H1 (cell line): ENCODE measurements around the gene DGKD. TPM values are rescaled to one million over a fixed set of nuclear protein-coding genes. Genes with fewer than 3 reads are reported as not detected.

Experiments
- CTCF ChIA-PET: fragments of 300-600 bp; sonication (Branson Sonifier 250); formaldehyde crosslinking; loops from one replicate; lab custom pipeline; 2021; ENCODE audit not compliant: partially characterized antibody; lab: Charles Lee
- POLR2A ChIA-PET: fragments of 300-600 bp; sonication (Branson Sonifier 250); formaldehyde crosslinking; loops from one replicate; lab custom pipeline; 2021; ENCODE audit warnings: inconsistent platforms; ENCODE audit not compliant: partially characterized antibody; lab: Charles Lee
- DNase-seq, 2 experiments: peaks; one replicate each; pipeline versions ENCODE4 v3.0.0 to v3.0.0-alpha.2; 2010 to 2022; ENCODE audit warnings: low spot score in 2 of 2, low read depth in 1 of 2, mixed read lengths in 1 of 2
- FAIRE-seq: peaks from 2 replicates; lab custom pipeline; 2011; peaks lifted over from hg19 to GRCh38; lab: Jason Lieb, UNC
- H2AFZ ChIP-seq: 2 replicates; pipeline ENCODE4 v1.8.1; 2012; ENCODE audit warnings: low read length, inconsistent platforms
- H2AK5ac ChIP-seq: 2 replicates; pipeline ENCODE4 v1.6.1; 2013; ENCODE audit warnings: low read depth, low read length
- H2BK120ac ChIP-seq: replicated peaks from 2 replicates; pipeline ENCODE3; 2013; ENCODE audit warnings: low read depth, low read length, inconsistent platforms
- H2BK12ac ChIP-seq: 2 replicates; pipeline ENCODE4 v1.6.1; 2013; ENCODE audit warnings: low read depth, low read length
- H2BK15ac ChIP-seq: 2 replicates; pipeline ENCODE4 v1.6.1; 2013; ENCODE audit warnings: low read length
- H2BK20ac ChIP-seq: 2 replicates; pipeline ENCODE4 v1.6.1; 2013; ENCODE audit warnings: low read length
- H2BK5ac ChIP-seq: 2 replicates; pipeline ENCODE4 v1.6.1; 2013; ENCODE audit warnings: low read depth, low read length
- H3K14ac ChIP-seq: 2 replicates; pipeline ENCODE4 v1.6.1; 2013; ENCODE audit warnings: inconsistent platforms; ENCODE audit not compliant: insufficient read length
- H3K18ac ChIP-seq: 2 replicates; pipeline ENCODE4 v1.6.1; 2013; ENCODE audit warnings: low read length; ENCODE audit errors: extremely low read depth
- H3K23ac ChIP-seq: 2 replicates; pipeline ENCODE4 v1.6.1; 2013; ENCODE audit warnings: inconsistent platforms; ENCODE audit not compliant: insufficient read length
- H3K23me2 ChIP-seq: 2 replicates; pipeline ENCODE4 v1.6.1; 2013; ENCODE audit warnings: low read depth, low read length
- H3K27ac ChIP-seq: 2 replicates; pipeline ENCODE4 v1.6.1; 2011; ENCODE audit warnings: low read depth, low read length, inconsistent platforms
- H3K27me3 ChIP-seq, 4 experiments: replicated peaks in 1 of 4; 1 replicate in 1 of 4; 2 replicates in 3 of 4; pipeline versions ENCODE4 v1.6.1 to v1.8.1; 2011 to 2013; ENCODE audit warnings: low read length in 3 of 4, mild to moderate bottlenecking in 3 of 4, inconsistent platforms in 2 of 4, mixed read lengths in 2 of 4, moderate library complexity in 1 of 4; ENCODE audit not compliant: control insufficient read depth in 3 of 4, insufficient read depth in 3 of 4; ENCODE audit errors: extremely low read depth in 1 of 4
- H3K36me3 ChIP-seq, 4 experiments: 2 replicates each; pipeline versions ENCODE4 v1.6.1 to v1.8.1; 2011 to 2013; ENCODE audit warnings: mild to moderate bottlenecking in 4 of 4, low read length in 3 of 4, moderate library complexity in 2 of 4, control low read depth in 1 of 4, inconsistent platforms in 1 of 4; ENCODE audit not compliant: insufficient read depth in 4 of 4, control insufficient read depth in 2 of 4
- H3K4ac ChIP-seq: replicated peaks from 2 replicates; pipeline ENCODE3; 2013; ENCODE audit warnings: low read length, low read depth, mixed read lengths, inconsistent platforms; ENCODE audit not compliant: insufficient read length
- H3K4me1 ChIP-seq, 4 experiments: replicated peaks in 1 of 4; 1 replicate in 1 of 4; 2 replicates in 3 of 4; pipeline versions ENCODE4 v1.6.1 to v1.8.1; 2011 to 2013; ENCODE audit warnings: low read length in 3 of 4, inconsistent platforms in 2 of 4, mixed read lengths in 1 of 4; ENCODE audit not compliant: insufficient read depth in 4 of 4, control insufficient read depth in 3 of 4
- H3K4me2 ChIP-seq, 2 experiments: 2 replicates each; pipeline versions ENCODE4 v1.6.1 to v1.8.1; 2011 to 2013; ENCODE audit warnings: low read depth in 2 of 2, low read length in 2 of 2, control low read depth in 1 of 2, inconsistent platforms in 1 of 2, mild to moderate bottlenecking in 1 of 2; ENCODE audit not compliant: insufficient read depth in 1 of 2
- H3K4me3 ChIP-seq, 4 experiments: fragments of 200-600, 300-600 bp in 1 of 4; sonication (generic), shearing (Covaris generic), sonication (Bioruptor Twin) in 1 of 4; 2 replicates each; pipeline versions ENCODE4 v1.5.1 to v1.8.1; 2011 to 2016; ENCODE audit warnings: low read length in 4 of 4, low read depth in 3 of 4, control low read depth in 2 of 4, inconsistent platforms in 2 of 4, mild to moderate bottlenecking in 2 of 4, mixed read lengths in 1 of 4, moderate library complexity in 1 of 4; ENCODE audit not compliant: insufficient read depth in 2 of 4; ENCODE audit errors: extremely low read depth in 1 of 4
- H3K56ac ChIP-seq: replicated peaks from 2 replicates; pipeline ENCODE3; 2013; ENCODE audit warnings: low read depth, mild to moderate bottlenecking, mixed read lengths, low read length, inconsistent platforms; ENCODE audit not compliant: insufficient read length
- H3K79me1 ChIP-seq: 2 replicates; pipeline ENCODE4 v1.6.1; 2013; ENCODE audit warnings: low read depth, low read length, control low read depth
- H3K79me2 ChIP-seq, 2 experiments: 2 replicates each; pipeline versions ENCODE4 v1.6.1 to v1.8.1; 2012 to 2013; ENCODE audit warnings: low read length in 2 of 2, mild to moderate bottlenecking in 2 of 2, inconsistent platforms in 1 of 2; ENCODE audit not compliant: insufficient read depth in 2 of 2, control insufficient read depth in 1 of 2
- H3K9ac ChIP-seq, 4 experiments: replicated peaks in 1 of 4; 1 replicate in 1 of 4; 2 replicates in 3 of 4; pipeline versions ENCODE4 v1.6.1 to v1.8.1; 2011 to 2013; ENCODE audit warnings: low read depth in 3 of 4, low read length in 3 of 4, control low read depth in 2 of 4, mild to moderate bottlenecking in 2 of 4, moderate library complexity in 2 of 4, inconsistent platforms in 1 of 4; ENCODE audit errors: extremely low read depth in 1 of 4
- H3K9me3 ChIP-seq, 2 experiments: 2 replicates each; pipeline versions ENCODE4 v1.6.1 to v1.8.1; 2012 to 2013; ENCODE audit warnings: mild to moderate bottlenecking in 2 of 2, moderate library complexity in 2 of 2, control low read depth in 1 of 2, inconsistent platforms in 1 of 2, low read depth in 1 of 2, low read length in 1 of 2, mixed read lengths in 1 of 2; ENCODE audit not compliant: insufficient read depth in 2 of 2
- H4K20me1 ChIP-seq, 2 experiments: replicated peaks in 1 of 2; 2 replicates each; pipeline versions ENCODE3 to v1.8.1; 2011 to 2013; ENCODE audit warnings: inconsistent platforms in 2 of 2, low read length in 2 of 2, mild to moderate bottlenecking in 1 of 2; ENCODE audit not compliant: insufficient read depth in 2 of 2, control insufficient read depth in 1 of 2
- H4K5ac ChIP-seq: 2 replicates; pipeline ENCODE4 v1.6.1; 2013; ENCODE audit warnings: low read length, low read depth, mixed read lengths, inconsistent platforms; ENCODE audit not compliant: insufficient read length
- H4K8ac ChIP-seq: 2 replicates; pipeline ENCODE4 v1.8.0; 2013; ENCODE audit warnings: mild to moderate bottlenecking, moderate library complexity, low read length, inconsistent platforms; ENCODE audit not compliant: insufficient read depth; ENCODE audit errors: extremely low read depth
- H4K91ac ChIP-seq: replicated peaks from 2 replicates; pipeline ENCODE3; 2013; ENCODE audit warnings: low read length, mixed read lengths, inconsistent platforms; ENCODE audit not compliant: insufficient read length
- ASH2L ChIP-seq: fragments of 200-600, 300-600 bp; sonication (generic); IDR thresholded peaks from one replicate; pipeline ENCODE4 v1.7.1; 2017; ENCODE audit warnings: low read length
- CTBP2 ChIP-seq: IDR thresholded peaks from 2 replicates; pipeline ENCODE4 v1.7.0; 2011; ENCODE audit warnings: borderline replicate concordance, mild to moderate bottlenecking, moderate library complexity, mixed read lengths, low read length; ENCODE audit not compliant: insufficient read depth, insufficient read length
- EP300 ChIP-seq, 2 experiments: IDR thresholded peaks; 1 replicate in 1 of 2; 2 replicates in 1 of 2; pipeline ENCODE4 v1.6.1; 2011 to 2012; ENCODE audit warnings: low read depth in 2 of 2, low read length in 2 of 2, mild to moderate bottlenecking in 2 of 2, borderline replicate concordance in 1 of 2, inconsistent platforms in 1 of 2, moderate library complexity in 1 of 2
- FOSL1 ChIP-seq: IDR thresholded peaks from 2 replicates; pipeline ENCODE4 v1.6.1; 2011; ENCODE audit warnings: mild to moderate bottlenecking, low read depth, low read length, moderate library complexity; ENCODE audit not compliant: insufficient read depth
- PHF8 ChIP-seq: fragments of 200-600 bp; sonication (generic); conservative IDR thresholded peaks from 2 replicates; pipeline ENCODE4 v1.7.1; 2012; ENCODE audit warnings: low read depth, mild to moderate bottlenecking, inconsistent platforms, low read length, moderate library complexity
- POLR2A ChIP-seq, 2 experiments: IDR thresholded peaks; 1 replicate in 1 of 2; 2 replicates in 1 of 2; pipeline ENCODE4 v1.6.1; 2011; ENCODE audit warnings: low read depth in 2 of 2, low read length in 2 of 2, mild to moderate bottlenecking in 2 of 2; ENCODE audit errors: control extremely low read depth in 1 of 2
- SP2 ChIP-seq: IDR thresholded peaks from 2 replicates; pipeline ENCODE4 v1.6.1; 2012; ENCODE audit warnings: mild to moderate bottlenecking, low read length, inconsistent platforms
- TAF7 ChIP-seq: optimal IDR thresholded peaks from 2 replicates; pipeline ENCODE3; 2011; ENCODE audit warnings: low read depth, mild to moderate bottlenecking, inconsistent platforms, low read length, moderate library complexity, borderline replicate concordance
- TCF12 ChIP-seq: IDR thresholded peaks from 2 replicates; pipeline ENCODE4 v1.6.1; 2011; ENCODE audit warnings: low read depth, mild to moderate bottlenecking, low read length
- WGBS, 2 experiments: shearing (Covaris generic) in 1 of 2; methylation state at CpG; one replicate each; pipeline versions ENCODE4 v1.1.6 to v1.1.7; 2013 to 2015; ENCODE audit warnings: low lambda C conversion rate in 2 of 2, mixed read lengths in 2 of 2, inconsistent platforms in 1 of 2, low coverage in 1 of 2, missing lambda C conversion rate in 1 of 2; ENCODE audit not compliant: insufficient replicate concordance in 2 of 2, insufficient coverage in 1 of 2, insufficient read length in 1 of 2; ENCODE audit errors: extremely low coverage in 1 of 2, missing lambda C conversion rate in 1 of 2; 5-methylcytosine and 5-hydroxymethylcytosine counted together
- polyA plus RNA-seq, 7 experiments: library from polyadenylated mRNA; depleted of rRNA in 3 of 7; stranded (reverse) in 5 of 7; unstranded in 2 of 7; fragments of >200 nt in 5 of 7; fragments of 200-250 nt in 2 of 7; gene quantifications; 1 replicate in 5 of 7; 2 replicates in 1 of 7; 4 replicates in 1 of 7; pipeline versions ENCODE4 v1.2.1 to v1.2.3, GENCODE V29; 2011 to 2013; ENCODE audit warnings: missing spikeins in 2 of 7, mixed read lengths in 2 of 7
- total RNA-seq: library from RNA; stranded (reverse); fragmentation: NEBNext Ultra II Directional; extraction: Animal tissue kit (Norgen Biotek cat#: 25700); gene quantifications from 2 replicates; pipeline ENCODE4 v1.2.1, GENCODE V29; 2021
- TF ChIP-seq, protein P1 (sequence below): IDR thresholded peaks from 2 replicates; pipeline ENCODE4 v1.6.1; 2011; ENCODE audit warnings: low read depth, mild to moderate bottlenecking, low read length; ENCODE audit not compliant: insufficient read depth
- TF ChIP-seq, protein P2 (sequence below), 3 experiments: IDR thresholded peaks; 1 replicate in 2 of 3; 2 replicates in 1 of 3; pipeline versions ENCODE4 v1.5.1 to v1.6.1; 2011; ENCODE audit warnings: low read length in 3 of 3, mild to moderate bottlenecking in 3 of 3, inconsistent platforms in 2 of 3, low read depth in 1 of 3, moderate library complexity in 1 of 3; ENCODE audit not compliant: insufficient read depth in 1 of 3; ENCODE audit errors: control extremely low read depth in 1 of 3

DGKD gene
- total and polyA plus RNA-seq, 2 of the 8 experiments (the other 6 are each of a cell fraction or from before 2014, with no cell fraction given), result 7.7 to 30.9 TPM

DNA sequence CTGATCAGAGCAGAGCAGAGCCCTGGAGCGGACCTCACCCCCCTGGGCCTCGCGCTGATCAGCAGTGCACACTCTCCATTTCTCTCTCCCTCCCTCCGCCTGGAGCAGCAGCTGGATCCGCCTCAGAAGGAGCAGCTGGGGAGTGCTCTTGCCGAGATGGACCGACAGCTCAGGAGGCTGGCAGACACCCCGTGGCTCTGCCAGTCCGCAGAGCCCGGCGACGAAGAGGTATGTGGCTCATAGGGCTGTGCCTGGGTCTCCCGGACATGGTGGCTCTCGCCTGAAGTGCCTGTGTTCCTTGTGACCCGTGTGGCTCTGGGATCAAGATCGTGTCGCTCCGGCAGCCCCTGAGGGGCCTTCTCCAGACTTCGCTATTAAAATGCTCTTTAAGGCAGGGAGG, 109.8 kb downstream of the DGKD start:
- no peak overlapping the region for H2BK12ac ChIP-seq
- peaks cover 2% of the 10 kb centered on the region; the same call in 1 of the 2 replicates for H3K23me2 ChIP-seq
- no peaks in the 10 kb centered on the region for H3K79me2 ChIP-seq
- no peak overlapping the region for H3K56ac ChIP-seq
- H2AK5ac ChIP-seq, result no peak overlapping the region
- H3K4ac ChIP-seq, result no peak overlapping the region
- H3K18ac ChIP-seq, result no peak overlapping the region
- H4K20me1 ChIP-seq, result peaks cover 0 to 3% of the 10 kb centered on the region in 2 experiments
- no peak overlapping the region for H2BK20ac ChIP-seq
- no peak overlapping the region for H3K27ac ChIP-seq
- FAIRE-seq, result no peak
- H2AFZ ChIP-seq, result no peak overlapping the region
- CTCF ChIA-PET, result interaction anchor here (0.6 to 1.5 kb wide), 4 partner anchors 8 to 369 kb away, joined by 3 to 7 read pairs (median 4); no protein-coding TSS in a partner anchor
- no peak overlapping the region for H2BK5ac ChIP-seq
- H3K36me3 ChIP-seq, result peaks cover 2 to 8% (median 5%) of the 10 kb centered on the region in 4 experiments; a peak in 5 of 8 replicates
- no peak for DNase-seq
- H3K4me2 ChIP-seq, result no peak overlapping the region
- no peak overlapping the region for H4K8ac ChIP-seq
- WGBS, 2 experiments, result 90% methylated on average over 19 of the region's 19 CpGs; no CpG with 5 or more reads in 1 of the 2 experiments
- no peak overlapping the region for H2BK120ac ChIP-seq
- H3K23ac ChIP-seq, result no peak overlapping the region
- H3K27me3 ChIP-seq, result no peaks in the 10 kb centered on the region
- H3K9ac ChIP-seq, result no peak overlapping the region
- no peak overlapping the region for H3K4me3 ChIP-seq
- POLR2A ChIA-PET, result no interaction called here
- H2BK15ac ChIP-seq, result no peak overlapping the region
- H4K91ac ChIP-seq, result no peak overlapping the region
- H4K5ac ChIP-seq, result no peak overlapping the region
- no peaks in the 10 kb centered on the region for H3K9me3 ChIP-seq
- H3K4me1 ChIP-seq, result no peaks in the 10 kb centered on the region
- no peak overlapping the region for H3K14ac ChIP-seq
- H3K79me1 ChIP-seq, result no peaks in the 10 kb centered on the region
- no peak for TF ChIP-seq SP2
- TF ChIP-seq EP300 (IDR thresholded peaks at IDR 0.05; ENCODE audit: borderline replicate concordance in 1 of 2, low read depth in 2 of 2, low read length in 2 of 2), result no peak
- TF ChIP-seq PHF8, result no peak
- TF ChIP-seq POLR2A (IDR thresholded peaks at IDR 0.05; ENCODE audit: control extremely low read depth in 1 of 2, low read depth in 2 of 2, low read length in 2 of 2), result no peak
- TF ChIP-seq TAF7, result no peak
- TF ChIP-seq, protein P1, sequence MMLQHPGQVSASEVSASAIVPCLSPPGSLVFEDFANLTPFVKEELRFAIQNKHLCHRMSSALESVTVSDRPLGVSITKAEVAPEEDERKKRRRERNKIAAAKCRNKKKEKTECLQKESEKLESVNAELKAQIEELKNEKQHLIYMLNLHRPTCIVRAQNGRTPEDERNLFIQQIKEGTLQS, result no peak
- TF ChIP-seq, protein P2, sequence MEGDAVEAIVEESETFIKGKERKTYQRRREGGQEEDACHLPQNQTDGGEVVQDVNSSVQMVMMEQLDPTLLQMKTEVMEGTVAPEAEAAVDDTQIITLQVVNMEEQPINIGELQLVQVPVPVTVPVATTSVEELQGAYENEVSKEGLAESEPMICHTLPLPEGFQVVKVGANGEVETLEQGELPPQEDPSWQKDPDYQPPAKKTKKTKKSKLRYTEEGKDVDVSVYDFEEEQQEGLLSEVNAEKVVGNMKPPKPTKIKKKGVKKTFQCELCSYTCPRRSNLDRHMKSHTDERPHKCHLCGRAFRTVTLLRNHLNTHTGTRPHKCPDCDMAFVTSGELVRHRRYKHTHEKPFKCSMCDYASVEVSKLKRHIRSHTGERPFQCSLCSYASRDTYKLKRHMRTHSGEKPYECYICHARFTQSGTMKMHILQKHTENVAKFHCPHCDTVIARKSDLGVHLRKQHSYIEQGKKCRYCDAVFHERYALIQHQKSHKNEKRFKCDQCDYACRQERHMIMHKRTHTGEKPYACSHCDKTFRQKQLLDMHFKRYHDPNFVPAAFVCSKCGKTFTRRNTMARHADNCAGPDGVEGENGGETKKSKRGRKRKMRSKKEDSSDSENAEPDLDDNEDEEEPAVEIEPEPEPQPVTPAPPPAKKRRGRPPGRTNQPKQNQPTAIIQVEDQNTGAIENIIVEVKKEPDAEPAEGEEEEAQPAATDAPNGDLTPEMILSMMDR (IDR thresholded peaks at IDR 0.05; ENCODE audit: control extremely low read depth in 1 of 3, insufficient read depth in 1 of 3, low read depth in 1 of 3, low read length in 3 of 3), result no peak
- no peak for TF ChIP-seq CTBP2
- no peak for TF ChIP-seq FOSL1
- TF ChIP-seq ASH2L, result no peak
- no peak for TF ChIP-seq TCF12
